Astrocyte of the cerebellum (primary cell): Measurements from ENCODE around the gene DYRK1A.

Source experiments
- DNase-seq: peaks from one replicate; pipeline ENCODE4 v3.0.0-alpha.2; 2011; ENCODE audit warnings: low read depth
- H3K4me3 ChIP-seq: 2 replicates; pipeline ENCODE4 v1.5.1; 2011; ENCODE audit warnings: mild to moderate bottlenecking, low read depth, low read length, moderate library complexity
- in situ Hi-C: cut with HindIII; loops from 2 replicates; pipeline ENCODE4 v1.10.0; 2017; ENCODE audit warnings: low sequenced_read_pairs
- TF ChIP-seq, protein P1 (sequence below): IDR thresholded peaks from 2 replicates; pipeline ENCODE4 v1.5.1; 2012; ENCODE audit warnings: low read length, low read depth, moderate library complexity, mild to moderate bottlenecking; ENCODE audit errors: missing control alignments

The DYRK1A gene

DNA sequence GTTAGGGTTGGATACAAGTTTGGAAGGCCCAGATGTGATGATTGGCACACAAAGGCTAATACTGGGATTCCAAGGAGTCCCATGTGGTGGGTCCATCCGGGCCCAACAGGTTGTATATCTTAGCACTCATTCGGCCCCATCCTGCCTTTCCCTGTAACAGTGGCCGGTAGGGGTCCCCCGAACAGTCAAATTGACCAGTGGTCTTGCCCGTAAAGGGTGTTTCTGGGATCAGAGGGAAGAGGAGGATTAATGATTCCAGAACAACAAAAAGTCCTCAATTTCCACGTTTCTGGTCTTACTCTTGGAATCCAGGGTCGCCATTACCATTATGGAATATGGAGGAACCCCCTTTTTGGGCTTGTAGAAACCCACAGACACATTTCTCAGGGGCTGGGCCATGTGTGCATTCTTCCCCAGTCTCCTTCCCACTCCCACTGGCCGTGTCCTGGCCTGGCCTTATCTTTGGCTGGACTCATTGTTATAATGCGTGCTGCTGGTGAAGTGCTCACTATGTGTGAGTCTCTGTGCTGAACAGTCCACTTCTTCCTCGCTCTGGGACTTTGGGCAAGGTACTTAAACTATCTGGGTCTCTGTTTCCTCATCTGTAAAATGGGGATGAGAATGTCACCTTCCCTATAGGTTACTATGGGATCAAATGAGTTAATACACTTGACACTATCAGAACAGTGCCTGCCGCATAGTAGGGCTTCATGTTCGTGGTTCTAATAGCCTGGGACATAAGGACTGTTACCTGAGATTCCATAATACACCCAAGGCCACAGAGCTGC, 161.8 kb downstream of the DYRK1A start:
- TF ChIP-seq, protein P1, sequence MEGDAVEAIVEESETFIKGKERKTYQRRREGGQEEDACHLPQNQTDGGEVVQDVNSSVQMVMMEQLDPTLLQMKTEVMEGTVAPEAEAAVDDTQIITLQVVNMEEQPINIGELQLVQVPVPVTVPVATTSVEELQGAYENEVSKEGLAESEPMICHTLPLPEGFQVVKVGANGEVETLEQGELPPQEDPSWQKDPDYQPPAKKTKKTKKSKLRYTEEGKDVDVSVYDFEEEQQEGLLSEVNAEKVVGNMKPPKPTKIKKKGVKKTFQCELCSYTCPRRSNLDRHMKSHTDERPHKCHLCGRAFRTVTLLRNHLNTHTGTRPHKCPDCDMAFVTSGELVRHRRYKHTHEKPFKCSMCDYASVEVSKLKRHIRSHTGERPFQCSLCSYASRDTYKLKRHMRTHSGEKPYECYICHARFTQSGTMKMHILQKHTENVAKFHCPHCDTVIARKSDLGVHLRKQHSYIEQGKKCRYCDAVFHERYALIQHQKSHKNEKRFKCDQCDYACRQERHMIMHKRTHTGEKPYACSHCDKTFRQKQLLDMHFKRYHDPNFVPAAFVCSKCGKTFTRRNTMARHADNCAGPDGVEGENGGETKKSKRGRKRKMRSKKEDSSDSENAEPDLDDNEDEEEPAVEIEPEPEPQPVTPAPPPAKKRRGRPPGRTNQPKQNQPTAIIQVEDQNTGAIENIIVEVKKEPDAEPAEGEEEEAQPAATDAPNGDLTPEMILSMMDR, result no peak
- in situ Hi-C loops, result no loop called here
- DNase-seq, result no peak
- no peak overlapping the region for H3K4me3 ChIP-seq

DNA sequence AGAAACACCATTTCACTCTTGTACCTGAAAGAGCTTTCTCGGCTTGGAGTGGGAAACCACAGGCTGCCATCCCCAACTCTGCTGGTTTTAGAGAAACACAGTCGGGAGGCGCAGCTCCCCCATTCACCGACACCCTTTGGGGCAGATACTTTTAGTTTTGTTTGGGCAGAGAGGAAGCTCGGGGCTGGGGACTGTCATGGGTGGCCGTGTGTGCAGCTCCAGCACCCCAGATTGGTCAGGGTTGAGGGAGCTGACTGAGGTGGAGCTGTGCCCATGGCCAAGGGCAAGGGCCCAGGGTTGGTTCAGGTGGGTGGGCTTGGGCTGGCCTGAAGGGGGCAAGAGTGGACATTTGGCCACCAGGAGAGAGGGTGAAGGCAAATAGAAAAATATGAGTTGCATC, 163.1 kb downstream of the DYRK1A start:
- in situ Hi-C loops, result no loop called here
- H3K4me3 ChIP-seq, result no peak overlapping the region
- DNase-seq, result no peak

DNA sequence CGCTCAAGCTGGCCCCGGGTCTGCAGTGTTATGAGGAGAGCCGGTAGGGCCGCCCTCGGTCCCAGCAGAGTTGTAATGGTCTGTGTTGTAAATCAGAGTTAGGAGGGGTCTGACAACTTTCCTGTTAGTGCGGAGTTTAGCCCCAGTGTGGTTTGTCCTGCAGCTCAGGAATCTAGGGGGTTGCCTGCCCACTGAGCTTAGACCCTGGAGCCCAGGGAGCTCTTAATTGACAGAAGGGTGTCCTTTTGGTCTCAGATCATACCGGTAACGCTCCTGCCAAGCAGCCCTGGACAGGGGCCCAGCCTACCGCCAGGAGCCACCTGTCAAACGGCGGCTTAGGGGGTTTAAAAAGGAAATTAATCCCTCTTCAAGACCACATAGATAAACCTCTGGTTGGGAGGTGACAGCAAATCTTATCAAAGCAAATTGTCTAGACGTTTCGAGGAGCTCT, 164.4 kb downstream of the DYRK1A start:
- in situ Hi-C loops, result no loop called here
- no peak for DNase-seq
- H3K4me3 ChIP-seq, result no peak overlapping the region
- TF ChIP-seq, protein P1, result no peak

More for the DNA sequence above, 163.1 kb downstream of the DYRK1A start:
- TF ChIP-seq, protein P1, result no peak

DNA sequence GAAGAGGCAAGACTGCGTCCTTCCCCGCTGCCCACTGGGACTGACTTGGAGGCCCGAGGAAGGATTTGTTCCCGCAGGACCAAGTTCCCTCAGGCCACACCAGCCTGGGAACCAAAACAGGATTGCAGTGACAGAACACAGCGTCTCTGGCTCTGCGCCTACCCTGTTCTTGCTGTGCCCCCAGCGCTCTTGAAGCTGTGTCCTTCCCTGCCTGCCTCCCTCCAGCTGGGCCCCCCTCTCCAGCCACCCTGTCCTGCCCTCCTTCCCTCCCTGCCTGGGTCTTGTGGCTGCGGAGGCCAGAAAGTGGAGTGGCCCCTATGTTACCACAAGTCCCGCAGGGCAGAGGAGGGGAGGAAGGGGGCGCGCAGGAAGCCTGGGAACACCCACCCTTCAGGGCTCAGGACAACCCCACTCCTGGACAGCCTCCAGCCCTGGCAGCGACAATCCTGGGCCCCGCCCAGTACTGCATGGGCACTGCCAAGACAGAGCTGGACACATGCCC, 164.9 kb downstream of the DYRK1A start:
- in situ Hi-C loops, result no loop called here
- TF ChIP-seq, protein P1, result no peak
- H3K4me3 ChIP-seq, result no peak overlapping the region
- no peak for DNase-seq

DNA sequence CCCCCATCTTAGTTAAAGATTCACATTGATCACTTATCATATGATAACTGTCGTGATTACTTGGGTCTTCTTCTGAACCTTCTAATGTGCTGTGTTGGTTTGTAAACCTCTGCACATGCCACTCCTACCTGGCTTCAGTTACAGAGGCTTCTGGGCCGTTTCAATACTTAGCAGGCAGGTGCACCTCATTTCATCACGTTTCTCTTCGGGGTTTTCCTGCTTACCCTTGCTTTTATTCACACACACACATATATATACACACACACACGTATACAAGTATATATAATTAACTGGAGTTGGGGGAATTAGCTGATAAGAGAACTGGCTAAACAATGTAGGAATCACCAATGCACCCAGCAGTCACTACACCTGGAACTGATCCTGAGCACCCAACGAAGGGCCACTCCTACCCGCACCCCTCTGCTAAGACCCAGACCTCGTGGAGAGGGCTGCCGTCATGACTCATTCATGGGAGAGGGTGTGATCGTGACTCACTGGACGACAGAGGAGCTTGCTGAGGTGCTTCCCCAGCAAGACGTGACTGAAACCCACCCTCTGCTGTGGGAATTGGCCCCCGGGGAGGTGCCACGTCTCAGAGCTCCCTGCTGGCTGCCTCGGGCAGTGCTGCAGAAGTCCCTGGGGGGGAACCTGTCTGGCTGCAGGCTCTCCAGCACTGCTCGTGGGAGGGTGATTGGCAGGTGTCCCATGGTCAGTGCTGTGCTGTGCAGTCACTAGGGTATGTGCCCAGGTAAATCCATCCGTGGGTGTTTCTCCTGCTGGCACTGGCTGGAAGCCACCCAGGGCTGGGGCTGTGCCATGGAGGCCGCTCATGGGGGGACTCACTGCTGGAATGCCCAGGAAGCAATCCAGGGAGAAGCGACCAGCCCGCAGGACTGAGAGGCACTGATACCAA, 166.6 kb downstream of the DYRK1A start:
- no peak for DNase-seq
- in situ Hi-C loops, result no loop called here
- TF ChIP-seq, protein P1, result no peak
- H3K4me3 ChIP-seq, result no peak overlapping the region

DNA sequence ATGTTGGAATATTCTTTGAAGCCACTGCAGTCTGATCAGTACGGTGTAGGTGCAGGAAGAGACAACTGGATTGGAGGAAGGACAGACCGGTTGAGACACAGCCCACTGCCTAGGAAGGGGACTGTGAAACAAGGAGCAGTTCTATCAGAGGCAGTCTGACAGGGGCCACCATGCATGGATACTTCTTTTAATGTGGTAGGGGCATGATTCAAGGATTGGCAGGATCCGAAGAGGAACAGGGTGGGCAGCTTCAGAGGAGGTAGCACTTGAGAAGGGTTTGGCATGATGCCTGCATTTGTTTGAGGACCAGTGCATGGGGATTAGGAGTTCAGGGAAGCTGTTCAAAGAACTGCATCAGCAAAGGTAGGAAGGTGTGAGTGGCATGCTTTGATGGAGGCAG, 167.9 kb downstream of the DYRK1A start:
- DNase-seq, result no peak
- TF ChIP-seq, protein P1, result no peak
- in situ Hi-C loops, result no loop called here
- H3K4me3 ChIP-seq, result no peak overlapping the region
